HFFc6 (cell line): ENCODE data around the gene PCDH9. TPM values are rescaled to one million over a fixed set of nuclear protein-coding genes. Genes with fewer than 3 reads are reported as not detected.

Source experiments
- DNase-seq: peaks from one replicate; pipeline ENCODE4 v3.0.0-alpha.2; 2018
- H3K27ac Mint-ChIP-seq: 2 replicates; pipeline ENCODE4 v1.8.0; 2020; ENCODE audit warnings: mild to moderate bottlenecking, mixed read lengths
- H3K27me3 Mint-ChIP-seq: 2 replicates; pipeline ENCODE4 v1.8.0; 2021; ENCODE audit warnings: mild to moderate bottlenecking, moderate library complexity, mixed read lengths; ENCODE audit not compliant: insufficient read depth
- H3K36me3 Mint-ChIP-seq: 2 replicates; pipeline ENCODE4 v1.8.0; 2021; ENCODE audit warnings: low read depth, mixed read lengths
- H3K4me1 Mint-ChIP-seq: 2 replicates; pipeline ENCODE4 v1.8.0; 2020; ENCODE audit warnings: low read depth, mixed read lengths
- H3K4me3 Mint-ChIP-seq: 2 replicates; pipeline ENCODE4 v1.8.0; 2020; ENCODE audit warnings: mild to moderate bottlenecking, moderate library complexity, mixed read lengths
- H3K9me3 Mint-ChIP-seq: 2 replicates; pipeline ENCODE4 v1.8.0; 2020; ENCODE audit warnings: mild to moderate bottlenecking, mixed read lengths
- total RNA-seq, 6 experiments: library from RNA; stranded (reverse); fragmentation: NEBNext Ultra II Directional; extraction: Animal tissue kit (Norgen Biotek cat#: 25700); gene quantifications; 2 replicates in 1 of 6; 3 replicates in 5 of 6; pipeline ENCODE4 v1.2.3, GENCODE V29; 2021
- TF ChIP-seq, protein P1 (sequence below): fragments of 200-600 bp; sonication (generic); IDR thresholded peaks from 2 replicates; pipeline ENCODE4 v1.5.0; 2021; ENCODE audit warnings: antibody characterized with exemption, mild to moderate bottlenecking

The PCDH9 gene
- total RNA-seq, 6 experiments from 2014 or later = 2.0 to 6.7 (median 2.6) TPM

DNA sequence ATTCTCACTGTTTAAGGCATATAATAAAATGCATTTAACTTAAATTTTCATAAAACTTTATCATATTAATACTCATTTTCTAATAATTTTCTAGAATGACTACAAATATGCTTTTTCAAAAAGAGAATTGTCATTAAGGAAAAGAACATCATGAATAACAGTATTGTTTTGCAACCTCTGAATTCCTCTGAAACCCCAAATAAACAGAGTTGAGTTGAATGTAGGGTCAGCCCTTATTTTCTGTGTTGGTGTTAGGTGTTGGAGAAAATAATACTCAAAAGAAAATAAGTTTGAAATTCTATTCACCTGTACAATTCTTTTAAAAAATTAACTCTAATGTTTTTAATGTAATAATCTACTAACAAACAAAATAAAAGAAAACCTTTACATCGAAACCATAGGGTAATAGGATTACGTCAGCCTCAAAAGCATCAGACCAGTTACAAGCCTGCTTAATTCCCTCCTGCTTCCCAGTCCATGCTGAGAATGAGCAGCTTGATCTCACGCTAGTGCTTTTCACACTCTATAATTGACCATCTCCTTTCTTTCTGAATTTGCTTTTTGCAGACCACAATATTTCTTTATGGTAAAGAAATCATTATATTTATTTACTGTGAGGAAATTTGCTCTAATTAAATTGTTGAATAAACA lies 160.9 kb downstream of the PCDH9 start:
- H3K27ac Mint-ChIP-seq = no peak overlapping the region
- H3K36me3 Mint-ChIP-seq = no peaks in the 10 kb centered on the region
- H3K4me1 Mint-ChIP-seq = no peaks in the 10 kb centered on the region
- no peak overlapping the region for H3K4me3 Mint-ChIP-seq
- TF ChIP-seq, protein P1, sequence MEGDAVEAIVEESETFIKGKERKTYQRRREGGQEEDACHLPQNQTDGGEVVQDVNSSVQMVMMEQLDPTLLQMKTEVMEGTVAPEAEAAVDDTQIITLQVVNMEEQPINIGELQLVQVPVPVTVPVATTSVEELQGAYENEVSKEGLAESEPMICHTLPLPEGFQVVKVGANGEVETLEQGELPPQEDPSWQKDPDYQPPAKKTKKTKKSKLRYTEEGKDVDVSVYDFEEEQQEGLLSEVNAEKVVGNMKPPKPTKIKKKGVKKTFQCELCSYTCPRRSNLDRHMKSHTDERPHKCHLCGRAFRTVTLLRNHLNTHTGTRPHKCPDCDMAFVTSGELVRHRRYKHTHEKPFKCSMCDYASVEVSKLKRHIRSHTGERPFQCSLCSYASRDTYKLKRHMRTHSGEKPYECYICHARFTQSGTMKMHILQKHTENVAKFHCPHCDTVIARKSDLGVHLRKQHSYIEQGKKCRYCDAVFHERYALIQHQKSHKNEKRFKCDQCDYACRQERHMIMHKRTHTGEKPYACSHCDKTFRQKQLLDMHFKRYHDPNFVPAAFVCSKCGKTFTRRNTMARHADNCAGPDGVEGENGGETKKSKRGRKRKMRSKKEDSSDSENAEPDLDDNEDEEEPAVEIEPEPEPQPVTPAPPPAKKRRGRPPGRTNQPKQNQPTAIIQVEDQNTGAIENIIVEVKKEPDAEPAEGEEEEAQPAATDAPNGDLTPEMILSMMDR = no peak
- no peaks in the 10 kb centered on the region for H3K27me3 Mint-ChIP-seq
- no peak for DNase-seq
- H3K9me3 Mint-ChIP-seq = no peaks in the 10 kb centered on the region

DNA sequence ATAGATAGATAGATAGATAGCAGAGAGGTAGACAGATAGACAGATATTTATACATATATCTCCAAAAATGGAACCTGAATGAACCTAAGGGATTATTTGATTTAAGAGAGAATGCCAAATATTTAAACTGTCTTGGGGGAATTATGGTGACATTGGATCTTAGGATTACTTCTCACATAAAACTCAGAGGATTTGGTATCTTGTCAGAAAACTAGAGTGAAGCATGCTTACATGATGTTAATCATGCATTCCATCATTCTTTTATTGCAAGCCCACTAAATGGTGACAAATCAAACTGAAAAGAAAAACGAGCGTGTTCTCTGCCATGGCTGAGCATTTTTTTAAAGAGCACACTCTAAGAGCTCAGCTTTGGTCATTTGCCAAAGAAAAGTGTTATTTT lies 165.2 kb downstream of the PCDH9 start:
- peaks cover 4% of the 10 kb centered on the region; the same call in 1 of the 2 replicates for H3K27me3 Mint-ChIP-seq
- TF ChIP-seq, protein P1 = no peak
- H3K27ac Mint-ChIP-seq = no peak overlapping the region
- H3K9me3 Mint-ChIP-seq = no peaks in the 10 kb centered on the region; the same call in 1 of the 2 replicates
- H3K4me1 Mint-ChIP-seq = no peaks in the 10 kb centered on the region
- no peaks in the 10 kb centered on the region for H3K36me3 Mint-ChIP-seq
- no peak for DNase-seq
- no peak overlapping the region for H3K4me3 Mint-ChIP-seq

DNA sequence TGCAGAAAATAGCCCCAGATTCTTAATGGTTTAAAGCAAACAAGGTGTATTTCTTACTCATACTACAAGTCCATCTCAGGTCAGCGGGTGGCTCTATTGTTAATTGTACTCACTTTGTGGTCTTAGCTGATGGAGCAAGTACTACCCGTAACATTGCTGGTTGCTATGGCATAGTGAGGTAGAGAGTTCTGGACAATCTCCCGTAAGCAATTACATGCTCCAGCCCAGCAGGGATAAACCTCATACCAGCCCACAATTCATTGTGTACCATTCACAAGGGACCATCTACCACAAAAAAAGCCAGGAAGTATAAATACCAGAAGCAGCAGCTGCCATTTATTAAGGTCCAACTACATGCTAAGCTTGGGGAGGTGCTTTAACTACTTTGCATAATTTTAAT lies 167.1 kb downstream of the PCDH9 start:
- Mint-ChIP-seq H3K4me1 (no peaks in the 10 kb centered on the region), H3K36me3 (no peaks in the 10 kb centered on the region), H3K4me3 (no peak overlapping the region), H3K9me3 (no peaks in the 10 kb centered on the region; the same call in 1 of the 2 replicates), H3K27me3 (peaks cover 5% of the 10 kb centered on the region; the same call in 1 of the 2 replicates), H3K27ac (no peak overlapping the region)
- no peak for DNase-seq
- TF ChIP-seq, protein P1 = no peak

DNA sequence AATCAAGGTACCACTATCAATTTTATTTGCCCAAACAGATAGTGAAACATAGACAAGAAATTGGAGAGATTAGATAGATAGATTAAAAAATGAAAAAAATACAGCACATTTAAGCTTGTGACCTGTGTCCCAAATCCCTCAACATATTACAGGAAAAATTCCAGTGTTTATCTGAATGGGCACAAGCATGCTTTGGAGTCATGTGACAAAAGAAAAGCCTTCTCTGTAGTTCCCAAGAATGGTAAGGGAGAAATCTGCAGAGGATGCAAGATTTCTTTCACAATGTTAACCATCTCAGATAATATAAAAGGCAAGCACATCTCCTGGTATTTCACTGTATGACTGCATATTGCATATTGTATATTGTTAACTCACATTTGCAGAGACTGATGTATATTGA lies 168.0 kb downstream of the PCDH9 start:
- H3K4me3 Mint-ChIP-seq = no peak overlapping the region
- H3K27me3 Mint-ChIP-seq = peaks cover 5% of the 10 kb centered on the region; the same call in 1 of the 2 replicates
- H3K9me3 Mint-ChIP-seq = no peaks in the 10 kb centered on the region; the same call in 1 of the 2 replicates
- H3K36me3 Mint-ChIP-seq = no peaks in the 10 kb centered on the region
- no peak overlapping the region for H3K27ac Mint-ChIP-seq
- DNase-seq = no peak
- TF ChIP-seq, protein P1 = no peak
- H3K4me1 Mint-ChIP-seq = no peaks in the 10 kb centered on the region

DNA sequence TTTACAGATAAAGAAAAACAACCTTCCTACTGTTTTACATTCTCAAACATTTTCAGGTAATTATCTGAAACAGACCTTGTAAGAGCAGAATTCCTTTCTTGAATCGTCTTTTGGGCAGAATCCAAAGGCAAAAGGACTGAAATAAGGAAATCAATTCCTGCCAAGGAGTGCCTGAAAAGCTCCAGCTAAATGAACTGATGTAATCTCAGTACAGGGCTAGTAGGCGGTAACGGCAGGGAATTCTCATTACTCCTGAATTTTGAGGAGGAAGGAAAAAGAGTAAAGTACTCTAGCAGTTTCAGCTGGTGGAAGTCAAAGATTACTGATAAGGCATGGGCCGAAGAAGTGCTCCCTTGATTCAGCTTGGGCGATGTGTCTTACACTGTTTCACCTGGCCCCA lies 168.4 kb downstream of the PCDH9 start:
- Mint-ChIP-seq H3K4me1 (no peaks in the 10 kb centered on the region), H3K4me3 (no peak overlapping the region), H3K36me3 (no peaks in the 10 kb centered on the region), H3K9me3 (no peaks in the 10 kb centered on the region; the same call in 1 of the 2 replicates), H3K27ac (no peak overlapping the region), H3K27me3 (peaks cover 5% of the 10 kb centered on the region; the same call in 1 of the 2 replicates)
- no peak for DNase-seq
- TF ChIP-seq, protein P1 = no peak
